PC-3 (cell line): ENCODE results near the gene DPH1.

Experiments
- EZH2 ChIP-seq: fragments of 300-600 bp; sonication (generic); IDR thresholded peaks from one replicate; pipeline ENCODE4 v1.6.1; 2017; ENCODE audit warnings: antibody characterized with exemption, mild to moderate bottlenecking, low read length; ENCODE audit not compliant: unreplicated experiment
- EZH2phosphoT487 ChIP-seq: fragments of 300-600 bp; sonication (generic); IDR thresholded peaks from 2 replicates; pipeline ENCODE4 v1.6.1; 2018; ENCODE audit warnings: mild to moderate bottlenecking, antibody characterized with exemption, low read length, borderline replicate concordance

DNA sequence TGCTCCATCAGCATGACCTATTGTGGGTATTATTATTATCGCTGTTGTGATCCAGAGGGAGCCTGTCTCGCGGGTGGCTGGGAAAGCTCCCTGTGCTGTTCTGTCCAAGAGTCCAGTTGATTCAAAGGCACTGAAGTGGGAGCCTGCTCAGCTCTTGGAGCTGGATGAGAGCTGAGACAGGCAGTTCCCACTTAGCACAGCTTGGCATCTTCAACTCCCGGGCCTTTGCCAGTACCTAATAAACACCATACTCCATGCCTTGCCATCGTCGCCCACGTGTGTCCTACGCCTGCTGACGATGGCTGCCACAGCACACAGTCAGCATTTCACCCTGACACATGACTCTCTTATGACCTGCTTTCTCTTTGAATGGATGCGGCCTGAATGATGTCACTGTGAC is 37.4 kb upstream of the DPH1 start:
- TF ChIP-seq EZH2phosphoT487 (no peak), EZH2 (no peak)
